Stimulated activated naive CD4-positive, alpha-beta T cell (primary cell): Measurements from ENCODE around the gene MXRA7.

Experiments
- DNase-seq, 6 experiments: peaks; one replicate each; lab custom pipeline; 2025; lab: John Stamatoyannopoulos, UW

Gene MXRA7

DNA sequence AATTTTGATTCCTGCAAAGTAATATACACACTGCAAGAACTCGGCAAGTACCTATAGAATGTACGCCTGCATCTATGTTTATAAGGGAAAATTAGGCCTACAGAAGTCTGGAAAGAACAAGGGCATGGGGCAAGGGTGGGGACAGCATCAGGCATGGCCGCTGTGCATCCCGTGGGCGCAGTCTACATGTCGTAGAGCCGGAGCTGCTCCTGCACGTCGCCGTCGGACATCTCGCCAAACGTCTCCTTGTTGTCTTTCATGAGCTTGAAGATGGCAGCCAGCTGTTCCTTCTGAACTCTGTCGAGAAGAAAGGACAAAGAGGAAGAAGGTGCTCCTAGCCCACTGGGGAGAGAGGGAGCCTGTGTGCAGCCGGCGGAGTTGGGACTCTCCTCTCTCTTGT, 33.4 kb downstream of the MXRA7 start:
- DNase-seq = no peak

DNA sequence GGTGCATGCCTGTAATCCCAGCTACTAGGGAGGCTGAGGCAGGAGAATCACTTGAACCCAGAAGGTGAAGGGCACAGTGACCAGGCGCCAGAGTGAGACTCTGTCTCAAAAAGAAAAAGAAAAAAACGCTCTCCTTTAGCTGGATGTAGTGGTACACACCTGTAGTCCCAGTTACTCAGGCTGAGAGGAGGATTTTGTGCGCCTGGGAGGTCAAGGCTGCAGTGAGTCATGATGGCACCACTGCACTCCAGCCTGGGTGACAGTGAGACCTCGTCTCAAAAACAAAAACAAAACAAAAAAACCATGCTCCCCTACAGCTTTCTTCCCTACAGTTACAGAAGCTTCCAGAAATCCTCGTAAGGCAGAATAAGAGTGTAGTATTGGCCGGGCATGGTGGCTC, 34.1 kb downstream of the MXRA7 start:
- no peak for DNase-seq

DNA sequence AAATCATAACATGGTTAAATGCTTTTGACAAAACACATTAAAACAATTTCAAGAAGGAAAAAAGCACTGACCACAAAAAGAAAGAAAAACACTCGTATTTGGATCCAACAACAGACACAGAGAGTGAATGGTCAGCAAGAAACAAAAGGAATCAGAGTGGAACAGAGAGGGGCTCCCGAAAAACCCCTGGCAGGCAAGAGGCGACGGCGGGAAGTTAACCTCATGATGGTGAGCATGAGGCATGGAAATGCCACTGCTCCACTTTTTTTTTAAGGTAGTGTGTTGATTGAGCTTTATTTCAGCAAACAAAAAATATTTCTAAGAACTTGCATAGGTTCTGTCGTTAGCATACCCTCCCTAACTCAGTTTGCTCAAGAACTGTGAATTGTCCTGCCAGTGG, 35.1 kb downstream of the MXRA7 start:
- no peak for DNase-seq

DNA sequence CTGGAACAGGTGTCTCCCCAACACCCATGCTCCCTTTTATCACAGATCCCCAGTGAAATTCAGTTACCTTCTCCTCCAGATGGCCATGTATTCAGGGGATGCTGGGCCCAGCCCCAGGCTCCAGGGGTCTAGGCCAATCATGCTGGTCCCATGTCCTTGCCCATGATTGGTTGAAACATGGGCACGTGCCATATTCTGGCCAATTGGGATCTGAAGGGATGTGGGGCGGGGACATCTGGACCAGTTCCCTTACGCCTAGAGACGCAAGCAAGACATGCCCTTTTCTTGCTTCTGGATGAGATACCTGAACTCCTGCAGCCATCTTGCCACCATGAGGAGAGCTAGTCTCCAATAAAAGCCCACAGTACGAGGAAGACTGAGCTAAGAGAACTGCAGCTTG, 36.2 kb downstream of the MXRA7 start:
- DNase-seq = no peak

DNA sequence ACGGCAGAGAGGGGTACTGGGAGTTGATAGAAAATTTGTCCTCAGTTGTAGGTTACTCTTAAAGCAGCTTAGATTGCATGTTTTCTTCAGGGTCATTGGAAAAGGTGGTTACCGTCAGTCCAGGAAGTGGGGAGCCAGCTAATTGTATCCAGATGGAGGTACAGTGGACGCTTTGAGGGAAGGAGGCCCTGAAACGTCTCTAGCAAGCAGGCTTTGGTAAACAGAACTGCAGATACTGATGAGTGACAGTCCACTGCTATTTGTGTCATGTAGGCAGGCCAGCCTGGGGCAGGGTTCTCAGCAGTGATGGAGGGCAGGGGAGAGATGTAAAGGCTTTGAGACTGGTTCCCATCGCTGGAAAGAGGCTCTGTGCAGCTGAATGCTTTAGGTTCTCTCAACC, 37.0 kb downstream of the MXRA7 start:
- DNase-seq = no peak

DNA sequence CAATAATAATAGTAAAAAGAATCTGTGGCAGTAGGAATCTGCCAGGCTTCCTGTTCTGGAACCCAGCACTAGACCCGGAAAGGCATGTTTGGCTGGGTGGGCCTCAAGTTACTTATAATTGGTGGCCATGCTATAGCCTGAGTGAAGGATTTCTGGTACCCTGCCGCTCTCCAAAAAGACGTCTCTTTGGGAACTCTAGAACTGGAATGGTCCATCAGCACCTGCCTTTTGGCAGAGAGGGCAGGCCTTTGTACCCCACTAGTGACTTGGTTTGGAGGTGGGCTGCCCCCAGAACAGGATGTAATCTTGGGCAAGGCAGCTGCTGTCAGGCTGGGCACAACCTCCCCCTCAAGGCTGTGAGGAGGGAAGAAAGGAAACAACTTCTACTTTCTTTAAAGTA, 37.9 kb downstream of the MXRA7 start:
- no peak for DNase-seq

DNA sequence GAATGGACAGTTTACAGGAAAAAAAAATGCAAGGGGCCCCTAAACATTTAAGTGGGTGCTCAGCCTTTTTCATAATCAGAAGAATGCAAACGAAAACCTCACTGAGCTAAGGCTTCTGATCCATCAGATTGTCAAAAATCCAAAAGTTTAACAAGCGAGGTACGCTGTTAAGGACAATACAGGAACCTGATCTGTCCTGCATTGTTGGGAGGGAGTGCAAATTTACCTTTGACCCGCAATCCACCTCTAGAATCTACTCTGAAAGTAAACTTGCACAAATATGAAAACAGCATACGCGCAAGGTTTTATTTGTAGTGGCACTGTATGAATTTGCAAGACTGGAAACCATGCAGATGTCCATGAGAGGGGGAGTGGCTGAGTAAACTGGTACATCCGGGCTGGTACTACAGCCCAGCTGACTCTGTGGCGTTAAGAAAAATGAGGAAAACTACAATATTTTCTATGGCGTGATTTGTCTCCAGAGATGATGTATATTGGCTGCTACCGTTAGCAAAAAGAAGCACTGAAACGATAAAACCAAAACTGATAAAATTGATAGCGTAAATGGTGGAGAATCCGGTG, 38.4 kb downstream of the MXRA7 start:
- DNase-seq = peak in 1 of 6 experiments; percentile 53

DNA sequence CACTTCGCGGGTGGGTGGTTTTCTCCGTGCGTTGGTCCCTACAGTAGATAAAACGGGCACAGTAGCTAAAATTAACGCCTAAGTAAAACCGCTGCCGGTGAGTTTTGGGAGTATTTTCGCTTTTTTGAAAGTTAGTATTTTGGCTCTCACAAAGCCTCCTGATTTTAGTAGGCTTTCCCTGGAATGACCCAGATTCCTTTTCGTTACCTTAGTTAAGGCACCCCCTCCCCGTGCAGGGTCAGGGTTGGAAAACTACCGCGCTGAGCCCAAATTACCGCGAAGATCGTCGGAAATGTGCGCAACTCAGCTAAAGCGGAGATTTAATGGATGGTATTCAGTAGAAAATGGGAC, 38.9 kb downstream of the MXRA7 start:
- DNase-seq = no peak

DNA sequence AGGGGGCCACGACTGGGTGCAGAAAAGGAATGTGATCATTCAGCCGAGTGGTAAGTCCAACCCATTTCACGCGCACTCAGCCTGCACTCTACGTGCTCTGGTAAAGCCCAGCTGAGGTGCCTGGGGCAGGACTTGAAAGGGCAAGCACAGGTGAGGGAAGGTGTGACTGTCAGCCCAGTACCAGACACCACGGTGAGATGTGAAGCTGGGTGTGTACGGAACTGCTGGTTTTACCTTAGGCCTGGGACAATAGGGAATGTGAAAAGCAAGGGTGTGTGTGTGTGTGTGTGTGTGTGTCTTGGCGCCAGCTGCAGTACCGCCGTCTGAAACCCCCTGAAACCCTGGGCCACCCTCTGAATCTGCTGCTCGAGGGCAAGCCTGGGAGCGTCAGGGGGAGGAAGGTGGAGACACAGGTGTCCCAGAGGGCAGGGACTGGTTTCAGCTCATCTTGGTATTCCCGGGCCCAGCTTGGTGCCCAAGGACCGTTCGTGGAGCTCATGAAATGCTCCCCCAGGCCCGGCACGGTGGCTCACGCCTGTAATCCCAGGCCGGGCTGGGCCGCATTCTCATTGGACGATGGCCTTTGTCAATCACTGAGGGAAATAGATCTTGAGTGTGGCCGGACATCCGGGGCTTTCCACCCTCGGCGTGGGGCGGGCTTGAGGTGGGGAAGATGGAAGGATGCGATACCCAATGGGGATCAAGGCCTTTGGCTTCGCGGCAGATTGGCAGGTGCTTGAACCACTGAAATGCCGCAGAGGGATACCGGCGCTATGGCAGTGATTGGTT, 39.4 kb downstream of the MXRA7 start:
- DNase-seq = peak; percentile 93 to 99 (median 97)

DNA sequence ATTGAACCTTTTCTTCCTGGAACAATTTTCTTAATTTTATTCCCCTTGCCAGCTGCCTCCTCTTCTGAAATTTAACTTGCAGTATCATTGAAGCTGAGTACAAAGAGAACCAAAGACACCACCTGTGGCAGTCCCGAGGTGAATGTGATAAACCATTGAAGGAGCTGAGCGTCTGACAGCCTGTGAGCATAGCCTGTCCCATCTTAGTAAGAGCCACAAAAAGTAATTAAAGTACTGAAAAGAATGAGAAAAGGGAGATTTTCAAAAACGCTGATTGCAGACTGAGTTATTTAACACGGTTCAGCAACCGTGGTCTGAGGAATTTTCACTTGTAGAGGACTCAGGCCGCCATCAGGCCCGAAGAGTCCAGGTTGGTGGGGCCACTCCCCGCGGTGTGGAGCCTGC, 40.0 kb downstream of the MXRA7 start:
- DNase-seq = peak in 1 of 6 experiments; percentile 6

DNA sequence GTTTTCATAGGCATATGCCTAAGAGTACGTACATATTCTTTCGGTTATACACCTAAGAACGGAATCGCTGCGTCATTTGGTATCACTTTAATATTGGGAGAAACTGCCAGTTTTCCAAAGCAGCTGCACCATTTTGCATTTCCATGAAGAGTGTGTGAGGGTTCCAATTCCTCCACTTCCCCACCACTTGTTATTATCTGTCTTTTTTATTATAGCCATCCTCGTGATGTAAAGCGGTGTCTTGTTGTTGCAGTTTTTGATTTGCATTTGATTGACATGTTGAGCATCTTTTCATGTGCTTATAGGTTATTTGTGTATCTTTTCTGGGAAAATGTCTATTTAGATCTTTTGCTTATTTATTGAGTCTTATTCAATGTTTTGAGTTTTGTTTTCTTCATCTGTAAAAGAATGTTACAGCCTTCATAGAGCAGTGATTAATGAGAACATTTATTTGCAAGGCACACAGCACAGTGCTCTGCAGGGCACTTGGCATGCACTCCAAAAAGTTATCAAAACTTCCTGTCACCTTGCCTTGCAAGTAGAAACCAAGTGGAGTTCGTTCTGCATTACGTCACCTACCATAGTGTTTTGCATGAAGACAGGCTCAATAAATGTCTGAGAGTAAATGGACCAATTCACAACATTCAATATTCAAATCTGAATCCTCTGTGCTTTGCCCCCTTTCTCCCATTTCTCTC, 40.6 kb downstream of the MXRA7 start:
- peak in 3 of 6 experiments; percentile 58 to 71 (median 64) for DNase-seq

DNA sequence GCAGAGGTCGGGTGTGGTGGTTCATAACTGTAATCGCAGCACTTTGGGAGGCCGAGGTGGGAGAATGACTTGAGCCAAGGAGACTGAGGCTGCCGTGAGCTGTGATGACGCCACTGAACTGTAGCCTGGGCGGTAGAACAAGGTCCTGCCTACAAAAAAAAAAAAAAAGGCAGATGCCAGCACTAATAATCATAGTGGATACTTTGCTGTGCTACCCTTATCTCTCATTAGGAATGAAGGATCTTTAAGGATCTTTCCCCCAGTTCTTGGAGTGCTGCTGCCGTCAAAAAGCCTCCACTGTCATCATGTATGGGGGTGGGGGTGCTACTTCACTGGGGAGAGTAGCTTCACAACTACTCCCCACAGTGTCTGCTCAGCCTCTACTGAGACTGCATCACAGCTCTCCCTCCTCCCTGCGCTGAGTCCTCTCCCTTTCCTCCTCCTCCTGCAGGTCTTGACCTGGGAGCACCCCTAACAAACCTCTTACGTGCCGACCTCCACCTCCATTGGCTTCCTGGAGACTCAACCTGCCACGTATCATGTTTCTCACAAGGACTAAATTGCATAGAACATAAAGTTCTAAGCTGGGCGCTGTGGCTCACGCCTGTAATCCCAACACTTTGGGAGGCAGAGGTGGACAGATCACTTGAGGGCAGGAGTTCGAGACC, 42.8 kb downstream of the MXRA7 start:
- no peak for DNase-seq

DNA sequence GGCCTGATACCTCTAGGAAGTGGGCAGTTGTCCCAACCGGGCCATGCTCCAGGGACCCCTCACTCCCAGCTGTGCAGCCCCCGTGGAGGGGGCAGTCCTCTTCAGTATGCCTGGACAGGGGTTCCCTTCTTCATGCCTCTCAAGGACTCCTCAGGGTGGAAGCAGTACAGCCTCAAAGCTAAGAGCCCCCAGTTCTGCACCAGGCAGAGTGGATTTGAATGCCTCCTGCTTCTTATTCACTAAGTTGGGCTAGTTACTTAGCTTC, 43.3 kb downstream of the MXRA7 start:
- DNase-seq = no peak

DNA sequence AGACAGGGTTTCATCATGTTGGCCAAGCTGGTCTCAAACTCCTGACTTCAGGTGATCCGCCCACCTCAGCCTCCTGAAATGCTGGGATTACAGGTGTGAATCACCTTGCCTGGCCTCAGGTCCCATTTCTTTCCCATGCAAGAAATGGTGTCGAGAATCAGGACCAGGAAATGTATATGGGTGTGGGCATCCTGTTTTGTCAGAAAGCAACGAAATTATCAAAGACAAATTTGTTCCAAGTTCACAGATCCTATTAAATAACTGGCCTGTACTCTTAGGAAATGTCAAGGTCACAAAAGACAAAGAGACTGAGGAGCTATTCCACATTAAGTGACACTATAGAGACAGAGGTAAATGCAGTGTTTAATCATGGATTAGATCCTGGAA, 50.1 kb downstream of the MXRA7 start:
- no peak for DNase-seq

DNA sequence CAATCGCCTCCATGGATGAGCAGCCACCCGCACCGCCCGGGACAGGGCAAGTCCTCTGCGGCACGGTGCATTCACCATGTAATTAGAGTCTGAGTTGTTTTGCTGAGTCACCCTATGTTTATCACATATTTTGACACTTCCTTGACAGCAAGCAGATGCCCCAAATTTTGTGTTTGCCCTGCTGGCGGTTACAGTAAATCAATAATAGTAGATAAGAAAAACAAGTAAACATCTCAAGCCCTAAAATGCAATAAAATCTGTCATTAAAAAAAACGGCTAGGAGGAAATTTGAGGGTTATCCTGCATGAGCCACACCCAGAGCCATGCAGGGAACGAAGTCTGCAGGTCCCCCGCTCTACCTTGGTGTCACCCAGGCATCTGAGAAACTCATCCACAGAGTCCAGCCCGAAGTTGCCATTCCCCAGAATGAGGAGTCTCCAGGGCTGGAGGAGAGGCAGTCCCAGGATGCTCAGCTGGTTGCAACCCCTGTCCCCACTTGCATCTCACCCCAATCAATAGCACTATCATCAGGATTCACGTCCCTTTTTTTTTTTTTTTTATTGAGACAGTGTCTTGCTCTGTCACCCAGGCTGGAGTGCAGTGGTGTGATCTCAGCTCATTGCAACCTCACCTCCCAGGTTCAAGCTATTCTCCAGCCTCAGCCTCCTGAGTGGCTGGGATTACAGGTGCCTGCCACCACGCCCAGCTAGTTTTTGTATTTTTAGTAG, 50.7 kb downstream of the MXRA7 start:
- DNase-seq = peak in 1 of 6 experiments; percentile 13

DNA sequence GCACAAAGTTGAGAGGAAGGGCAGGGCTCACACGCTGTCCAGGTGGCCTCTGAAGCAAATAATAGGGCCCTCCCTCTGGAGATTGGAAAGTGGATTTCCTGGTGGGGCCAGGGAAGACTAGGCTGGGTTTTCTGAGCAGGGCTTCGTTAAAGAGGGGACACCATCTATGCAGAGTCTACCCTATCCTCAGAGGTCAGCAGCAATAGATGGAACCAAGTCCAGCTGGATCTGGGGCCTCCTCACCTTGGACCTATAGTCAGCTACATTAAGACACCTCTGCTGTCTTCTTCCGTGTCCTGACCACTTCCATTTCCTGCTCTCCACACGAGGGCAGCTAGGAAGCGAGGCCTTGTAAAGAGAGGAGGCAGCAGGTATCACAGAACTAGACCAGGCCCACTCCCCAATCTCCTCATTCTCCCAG, 52.5 kb downstream of the MXRA7 start:
- DNase-seq = no peak

DNA sequence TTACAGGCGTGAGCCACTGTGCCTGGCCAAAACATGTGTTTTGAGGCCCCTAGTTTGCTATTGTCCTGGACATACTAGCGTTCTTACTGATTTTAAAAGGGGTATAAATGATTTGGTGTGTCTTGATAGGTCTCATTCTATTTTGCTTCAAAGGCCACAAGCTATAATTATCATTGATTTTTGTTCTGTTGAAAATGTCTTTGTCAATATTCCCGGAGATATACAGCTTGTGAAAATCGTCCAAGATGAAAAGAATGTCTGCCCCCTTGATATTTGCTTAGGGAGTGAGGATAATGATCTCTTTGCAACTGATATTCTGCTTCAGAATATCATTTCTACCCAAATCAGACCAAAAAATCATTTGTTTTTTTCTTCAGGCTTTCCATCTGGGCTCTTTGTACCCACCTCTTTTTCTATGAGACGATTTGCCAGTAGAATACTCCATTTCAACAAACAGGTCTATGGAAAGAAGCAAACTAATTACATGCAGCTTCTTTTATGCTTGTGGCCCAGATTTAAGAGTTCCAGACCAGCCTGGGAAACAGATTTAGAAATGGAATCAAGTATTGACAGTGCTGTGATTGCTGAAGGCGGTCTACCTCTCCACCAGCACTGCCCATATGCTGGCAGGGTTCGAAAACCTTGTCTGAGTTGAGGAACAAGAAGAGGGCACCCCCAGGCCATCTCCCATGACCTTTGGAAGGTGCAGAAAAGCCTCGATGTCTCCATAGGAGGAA, 53.1 kb downstream of the MXRA7 start:
- DNase-seq = no peak

DNA sequence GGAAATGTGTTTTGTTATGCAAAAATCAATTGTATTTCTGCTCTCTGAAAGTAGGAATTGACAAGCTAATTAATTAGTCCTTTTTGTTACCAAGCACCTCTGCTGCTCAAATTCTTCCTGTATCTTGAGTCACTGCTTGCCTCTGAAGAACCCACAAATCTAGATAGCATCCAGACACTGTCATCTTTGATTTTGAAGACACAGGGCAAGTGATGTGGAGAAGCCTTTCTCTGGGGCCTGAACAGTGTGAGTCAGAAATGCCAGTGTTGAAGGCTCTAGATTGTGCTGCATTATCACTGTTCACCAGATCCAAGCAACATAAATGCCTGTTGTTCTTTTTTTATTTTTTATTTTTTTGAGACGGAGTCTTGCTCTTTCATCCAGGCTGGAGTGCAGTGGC, 56.4 kb downstream of the MXRA7 start:
- DNase-seq = no peak

DNA sequence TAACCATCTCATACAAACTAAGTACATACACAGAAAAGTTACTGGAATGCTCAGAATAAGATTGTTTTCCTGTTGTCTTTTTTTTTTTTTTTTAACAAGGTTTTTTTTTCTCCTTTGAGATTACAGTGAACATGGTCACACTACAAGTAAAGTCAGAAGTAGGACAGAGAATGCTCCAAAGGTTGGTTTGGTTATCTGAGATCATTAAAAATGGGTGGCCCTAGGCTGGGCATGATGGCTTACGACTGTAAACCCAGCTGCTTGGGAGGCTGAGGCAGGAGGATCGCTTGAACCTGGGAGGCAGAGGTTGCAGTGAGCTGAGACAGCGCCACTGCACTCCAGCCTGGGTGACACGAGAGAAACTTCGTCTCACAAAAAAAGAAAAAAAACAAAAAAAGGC, 60.3 kb downstream of the MXRA7 start:
- DNase-seq = no peak

DNA sequence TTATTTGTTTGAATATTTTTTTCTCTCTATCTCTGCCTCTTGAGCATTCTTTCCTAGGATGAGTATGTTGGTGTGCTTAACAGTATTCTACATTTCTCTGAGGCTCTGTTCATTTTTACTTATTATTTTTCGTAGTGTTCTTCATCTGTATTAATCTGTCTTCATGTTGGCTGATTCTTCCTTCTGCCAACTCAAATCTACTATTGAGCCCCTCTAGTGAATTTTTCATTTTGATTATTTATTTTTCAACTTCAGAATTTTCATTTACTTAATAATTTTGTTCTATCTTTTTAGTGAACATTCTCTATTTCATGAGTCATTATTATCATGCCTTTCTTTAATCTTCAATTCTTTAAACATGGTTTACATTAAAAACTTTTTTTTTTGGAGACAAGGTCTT, 64.1 kb downstream of the MXRA7 start:
- DNase-seq = no peak

DNA sequence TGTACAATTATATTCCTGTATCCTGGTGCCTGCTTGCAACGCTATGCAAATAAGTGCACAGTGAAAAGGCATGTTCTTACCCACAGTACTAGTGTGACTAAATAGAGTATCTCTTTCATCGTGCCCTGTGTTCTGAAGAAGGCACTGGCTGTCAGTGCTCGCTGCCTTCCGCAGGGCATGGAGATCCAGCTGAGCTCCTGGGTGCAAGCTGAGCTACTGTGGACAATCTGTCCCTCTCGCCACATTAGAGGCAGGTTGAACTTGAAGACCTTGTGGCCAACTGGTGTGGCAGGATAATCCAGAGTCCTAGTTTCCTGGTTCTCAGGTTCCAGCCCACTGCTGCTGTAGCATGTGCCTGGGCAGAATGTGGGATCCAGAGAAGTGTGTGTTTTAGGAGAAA, 65.3 kb downstream of the MXRA7 start:
- DNase-seq = no peak

DNA sequence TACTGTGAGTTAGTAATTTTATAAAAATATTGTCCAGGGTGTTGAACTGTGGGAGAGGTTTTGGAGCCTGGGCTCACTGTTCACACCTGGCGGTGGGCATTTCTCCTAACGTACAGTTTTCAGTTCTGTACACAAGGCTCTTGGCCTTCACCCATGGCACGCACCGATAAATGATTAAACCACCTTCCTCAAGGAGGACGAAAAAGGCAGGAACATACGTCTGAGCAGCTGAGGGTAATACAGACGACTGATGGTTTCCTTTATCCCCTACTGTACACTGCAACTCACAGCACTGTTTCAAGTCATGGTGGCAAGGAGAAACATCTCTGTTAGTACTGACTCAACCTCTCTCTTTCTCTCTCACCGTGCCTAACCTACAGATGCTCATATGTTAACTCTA, 65.8 kb downstream of the MXRA7 start:
- DNase-seq = no peak
